Esophagus (tissue), 2 donors: ENCODE data around the gene CCT7. TPM values are rescaled to one million over a fixed set of nuclear protein-coding genes. Genes with fewer than 3 reads are reported as not detected.

ENCODE experiments used
- H3K27ac ChIP-seq, 2 donors: one replicate each; pipeline ENCODE4 v1.5.1; 2013; ENCODE audit warnings: low read depth in 2 of 2, mild to moderate bottlenecking in 2 of 2, inconsistent platforms in 1 of 2, low read length in 1 of 2, moderate library complexity in 1 of 2
- H3K27me3 ChIP-seq, 2 donors: one replicate each; pipeline ENCODE4 v1.6.1; 2013; ENCODE audit warnings: low read length in 2 of 2, control low read depth in 1 of 2, mild to moderate bottlenecking in 1 of 2; ENCODE audit not compliant: insufficient read depth in 2 of 2, control insufficient read depth in 1 of 2
- H3K36me3 ChIP-seq, 2 donors: one replicate each; pipeline ENCODE4 v1.6.1; 2013; ENCODE audit warnings: low read length in 1 of 2; ENCODE audit not compliant: control insufficient read depth in 2 of 2, insufficient read depth in 2 of 2
- H3K4me1 ChIP-seq, 2 donors: one replicate each; pipeline ENCODE4 v1.6.1; 2013; ENCODE audit warnings: low read length in 1 of 2; ENCODE audit not compliant: control insufficient read depth in 2 of 2, insufficient read depth in 2 of 2
- H3K4me3 ChIP-seq, 2 donors: one replicate each; pipeline ENCODE4 v1.5.1; 2013; ENCODE audit warnings: low read length in 2 of 2, mild to moderate bottlenecking in 2 of 2, low read depth in 1 of 2, moderate library complexity in 1 of 2
- H3K9me3 ChIP-seq, 2 donors: one replicate each; pipeline ENCODE4 v1.6.1; 2013; ENCODE audit warnings: mild to moderate bottlenecking in 2 of 2, low read depth in 1 of 2, low read length in 1 of 2, moderate library complexity in 1 of 2; ENCODE audit not compliant: control insufficient read depth in 2 of 2, insufficient read depth in 1 of 2
- WGBS, 2 donors: extraction: QIAGEN DNeasy Blood & Tissue Kit; methylation state at CpG; one replicate each; pipeline ENCODE4 v1.1.7; 2013; 5-methylcytosine and 5-hydroxymethylcytosine counted together
- polyA plus RNA-seq, 2 donors: library from polyadenylated mRNA; stranded (reverse); fragments of 200-250 nt; gene quantifications; one replicate each; pipeline ENCODE4 v1.2.3, GENCODE V29; 2013
- donor health status: healthy with polysubstance abuse.
- donor health status: Bipolar disorder and iron deficiency.

CCT7 gene
- polyA plus RNA-seq, 2 donors, result 101 to 164 TPM

- H3K4me1 ChIP-seq, result no peaks in the 10 kb centered on the region
- H3K36me3 ChIP-seq, result peaks cover 10 to 45% of the 10 kb centered on the region in 2 donors
- 90 to 91% methylated on average over 4 of the region's 4 CpGs for WGBS, 2 donors
Observed at GRCh38 chr2:73223821-73224220, 10.3 kb upstream of the CCT7 start.

GRCh38 chr2:73225513-73226360, 8.4 kb upstream of the CCT7 start:
- peaks cover 10 to 36% of the 10 kb centered on the region in 2 donors for H3K36me3 ChIP-seq
- no peaks in the 10 kb centered on the region for H3K9me3 ChIP-seq
- H3K4me3 ChIP-seq, result no peak overlapping the region
- H3K27me3 ChIP-seq, result no peaks in the 10 kb centered on the region
- WGBS, 2 donors, result 78 to 83% methylated on average over 9 of the region's 9 CpGs
- no peaks in the 10 kb centered on the region for H3K4me1 ChIP-seq
- no peak overlapping the region for H3K27ac ChIP-seq

More at GRCh38 chr2:73223821-73224220, 10.3 kb upstream of the CCT7 start:
- Histone ChIP-seq H3K27me3 (no peaks in the 10 kb centered on the region), H3K4me3 (no peak overlapping the region), H3K27ac (no peak overlapping the region), H3K9me3 (no peaks in the 10 kb centered on the region)

- H3K4me1 ChIP-seq, result no peaks in the 10 kb centered on the region
- 85 to 86% methylated on average over 3 of the region's 3 CpGs for WGBS, 2 donors
- no peak overlapping the region for H3K4me3 ChIP-seq
- peaks cover 10 to 35% of the 10 kb centered on the region in 2 donors for H3K36me3 ChIP-seq
- H3K27ac ChIP-seq, result no peak overlapping the region
- no peaks in the 10 kb centered on the region for H3K27me3 ChIP-seq
- no peaks in the 10 kb centered on the region for H3K9me3 ChIP-seq
Observed at GRCh38 chr2:73227086-73227485, 7.0 kb upstream of the CCT7 start.

DNA sequence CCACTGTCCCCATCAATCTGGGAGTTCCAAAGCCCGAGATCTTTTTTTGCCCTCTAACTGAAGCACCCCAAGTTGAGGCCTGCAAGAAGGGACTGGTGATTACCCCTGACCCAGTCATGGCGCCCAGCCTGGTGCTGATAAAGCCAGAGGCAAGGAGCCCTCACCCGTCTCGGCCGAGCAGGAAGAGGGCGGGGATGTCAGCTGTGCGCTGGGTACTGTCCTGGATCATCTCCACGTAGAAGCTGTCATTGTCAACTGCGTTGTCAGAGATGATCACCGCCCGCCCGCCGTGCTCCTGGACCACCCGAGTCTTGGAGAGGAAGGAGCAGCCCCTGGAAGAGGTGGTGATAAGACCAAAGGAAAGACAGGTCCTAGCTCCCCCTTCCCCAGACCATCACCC, 5.5 kb upstream of the CCT7 start:
- 84% methylated on average over 14 of the region's 14 CpGs for WGBS, 2 donors
- Histone ChIP-seq H3K36me3 (peaks cover 10 to 27% of the 10 kb centered on the region in 2 donors), H3K27ac (no peak overlapping the region), H3K9me3 (no peaks in the 10 kb centered on the region), H3K4me3 (no peak overlapping the region), H3K4me1 (peaks cover 0 to 2% of the 10 kb centered on the region in 2 donors), H3K27me3 (no peaks in the 10 kb centered on the region)

DNA sequence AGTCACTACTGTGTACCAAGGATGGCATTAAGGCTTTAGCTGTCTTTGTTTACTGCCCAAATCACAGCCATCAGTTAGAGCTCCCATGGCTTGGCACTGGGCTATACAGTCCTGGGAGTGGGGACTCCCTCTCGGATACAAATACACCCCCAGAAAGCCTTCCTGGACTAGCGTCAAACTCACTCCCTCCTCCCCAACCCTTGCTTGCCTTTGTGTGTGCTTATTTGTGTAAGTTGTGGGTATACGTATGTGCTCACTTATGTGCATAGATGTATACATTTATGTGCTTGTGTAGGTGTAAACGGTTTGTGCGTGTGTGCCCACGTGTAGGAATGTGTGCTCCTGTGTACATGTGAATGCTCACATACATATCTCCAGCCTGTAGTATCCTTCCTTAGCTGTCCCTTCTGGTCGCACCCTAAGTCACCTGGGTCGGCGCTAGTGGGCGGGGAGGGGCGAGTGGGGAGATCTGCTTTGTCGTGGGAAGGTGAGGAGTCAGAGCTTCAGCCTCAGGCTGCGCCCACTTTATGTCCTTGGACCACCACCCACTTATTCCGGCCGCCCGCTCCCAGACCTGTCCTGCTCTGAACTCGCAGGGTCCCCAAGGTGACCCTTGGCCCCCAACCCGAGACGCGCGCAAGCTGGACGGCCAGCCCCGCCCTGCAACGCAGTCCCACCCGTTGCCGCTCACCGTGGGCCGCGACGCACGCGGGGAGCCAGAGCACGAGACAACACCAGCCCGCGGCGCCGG, 1.5 kb upstream of the CCT7 start:
- 1% methylated on average over 35 to 37 of the region's 37 CpGs for WGBS, 2 donors
- H3K4me3 ChIP-seq, result peak overlapping the region; percentile 69 to 85
- H3K4me1 ChIP-seq, result peaks cover 0 to 6% of the 10 kb centered on the region in 2 donors
- H3K27ac ChIP-seq, result peak overlapping the region; percentile 58 to 72
- no peaks in the 10 kb centered on the region for H3K9me3 ChIP-seq
- no peaks in the 10 kb centered on the region for H3K27me3 ChIP-seq
- H3K36me3 ChIP-seq, result peaks cover 0 to 6% of the 10 kb centered on the region in 2 donors

- no peaks in the 10 kb centered on the region for H3K27me3 ChIP-seq
- peaks cover 0 to 6% of the 10 kb centered on the region in 2 donors for H3K4me1 ChIP-seq
- H3K36me3 ChIP-seq, result peaks cover 4% of the 10 kb centered on the region in 2 donors
- H3K27ac ChIP-seq, result peak within 1 kb of the TSS; percentile 83 to 86
- H3K9me3 ChIP-seq, result no peaks in the 10 kb centered on the region
- H3K4me3 ChIP-seq, result peak within 1 kb of the TSS; percentile 70 to 85
- WGBS, 2 donors, result 0 to 1% methylated on average over 53 to 67 of the region's 67 CpGs
Observed at GRCh38 chr2:73233154-73233931, 765 bp upstream of the CCT7 start, which contains the start of gene PRADC1. Gene PRADC1 (minus strand): TSS chr2:73233239. CDS start chr2:73233160, 79 bp downstream.

GRCh38 chr2:73235315-73236028, 1.4 kb downstream of the CCT7 start:
- 56 to 58% methylated on average over 11 of the region's 11 CpGs for WGBS, 2 donors
- no peaks in the 10 kb centered on the region for H3K9me3 ChIP-seq
- H3K36me3 ChIP-seq, result peaks cover 6 to 7% of the 10 kb centered on the region in 2 donors
- H3K4me3 ChIP-seq, result peak overlapping the region; percentile 70 to 85
- no peaks in the 10 kb centered on the region for H3K27me3 ChIP-seq
- H3K4me1 ChIP-seq, result peaks cover 0 to 6% of the 10 kb centered on the region in 2 donors
- no peak overlapping the region for H3K27ac ChIP-seq

GRCh38 chr2:73237168-73237567, 3.1 kb downstream of the CCT7 start:
- Histone ChIP-seq H3K9me3 (no peaks in the 10 kb centered on the region), H3K4me1 (peaks cover 0 to 6% of the 10 kb centered on the region in 2 donors), H3K27me3 (no peaks in the 10 kb centered on the region), H3K4me3 (no peak overlapping the region), H3K27ac (no peak overlapping the region), H3K36me3 (peaks cover 6 to 7% of the 10 kb centered on the region in 2 donors)
- WGBS, 2 donors, result 48 to 56% methylated on average over 1 of the region's 1 CpG
